Pons (tissue), 1 donor: ENCODE results near the gene PAFAH1B1.

Source experiments
- DNase-seq: peaks from one replicate; pipeline ENCODE4 v3.0.0-alpha.2; 2016; ENCODE audit warnings: low spot score

PAFAH1B1 gene

GRCh38 chr17:2722611-2723010, 129.2 kb downstream of the PAFAH1B1 start:
- no peak for DNase-seq

- no peak for DNase-seq
Measured at GRCh38 chr17:2723505-2723996, 130.1 kb downstream of the PAFAH1B1 start.

- DNase-seq, result no peak
Measured at GRCh38 chr17:2723997-2724783, 130.7 kb downstream of the PAFAH1B1 start.

GRCh38 chr17:2724784-2725164, 131.3 kb downstream of the PAFAH1B1 start:
- DNase-seq, result no peak

- no peak for DNase-seq
Measured at GRCh38 chr17:2730764-2731353, 137.4 kb downstream of the PAFAH1B1 start.

- no peak for DNase-seq
Measured at GRCh38 chr17:2731807-2732206, 138.4 kb downstream of the PAFAH1B1 start.

- no peak for DNase-seq
Measured at GRCh38 chr17:2734939-2735338, 141.5 kb downstream of the PAFAH1B1 start.
